Trophoblast cell (in vitro differentiated cells and primary cell): ENCODE measurements around the gene CABP7.

Experiments used
- DNase-seq, 2 donors: peaks; one replicate each; pipeline ENCODE4 v3.0.0-alpha.2; 2016
- H2AFZ ChIP-seq: 2 replicates; pipeline ENCODE4 v1.6.1; 2013; ENCODE audit warnings: low read length, moderate library complexity, mild to moderate bottlenecking; ENCODE audit not compliant: insufficient read depth, poor library complexity
- H2AK5ac ChIP-seq: 2 replicates; pipeline ENCODE4 v1.6.1; 2013; ENCODE audit warnings: mild to moderate bottlenecking, low read length
- H2BK120ac ChIP-seq: 2 replicates; pipeline ENCODE4 v1.6.1; 2013; ENCODE audit warnings: low read length, mild to moderate bottlenecking, moderate library complexity; ENCODE audit not compliant: insufficient read depth, poor library complexity
- H2BK12ac ChIP-seq: 2 replicates; pipeline ENCODE4 v1.6.1; 2013; ENCODE audit warnings: mild to moderate bottlenecking, low read length, moderate library complexity
- H2BK5ac ChIP-seq: 2 replicates; pipeline ENCODE4 v1.6.1; 2013; ENCODE audit warnings: low read length, low read depth, moderate library complexity, mild to moderate bottlenecking; ENCODE audit not compliant: poor library complexity
- H3K14ac ChIP-seq: 2 replicates; pipeline ENCODE4 v1.6.1; 2013; ENCODE audit warnings: mild to moderate bottlenecking, low read length
- H3K18ac ChIP-seq: 2 replicates; pipeline ENCODE4 v1.6.1; 2013; ENCODE audit warnings: mild to moderate bottlenecking, low read length
- H3K23ac ChIP-seq: 2 replicates; pipeline ENCODE4 v1.6.1; 2013; ENCODE audit warnings: low read length
- H3K27ac ChIP-seq: 2 replicates; pipeline ENCODE4 v1.5.1; 2013; ENCODE audit warnings: low read depth, mild to moderate bottlenecking, inconsistent platforms, low read length, moderate library complexity
- H3K27me3 ChIP-seq: 2 replicates; pipeline ENCODE4 v1.6.1; 2013; ENCODE audit warnings: inconsistent platforms, mild to moderate bottlenecking, low read length, moderate library complexity; ENCODE audit not compliant: insufficient read depth
- H3K36me3 ChIP-seq, 2 experiments: 1 replicate in 1 of 2; 2 replicates in 1 of 2; pipeline ENCODE4 v1.6.1; 2013; ENCODE audit warnings: low read length in 2 of 2, mild to moderate bottlenecking in 2 of 2, moderate library complexity in 1 of 2; ENCODE audit not compliant: insufficient read depth in 2 of 2, control insufficient read depth in 1 of 2
- H3K4ac ChIP-seq: 2 replicates; pipeline ENCODE4 v1.6.1; 2013; ENCODE audit warnings: low read depth, mild to moderate bottlenecking, low read length, moderate library complexity
- H3K4me1 ChIP-seq, 2 experiments: 1 replicate in 1 of 2; 2 replicates in 1 of 2; pipeline ENCODE4 v1.6.1; 2013; ENCODE audit warnings: low read length in 2 of 2, mild to moderate bottlenecking in 2 of 2, moderate library complexity in 1 of 2; ENCODE audit not compliant: insufficient read depth in 2 of 2, control insufficient read depth in 1 of 2
- H3K4me2 ChIP-seq: 2 replicates; pipeline ENCODE4 v1.6.1; 2013; ENCODE audit warnings: inconsistent platforms, mild to moderate bottlenecking, low read length, moderate library complexity
- H3K4me3 ChIP-seq: 2 replicates; pipeline ENCODE4 v1.5.1; 2013; ENCODE audit warnings: mild to moderate bottlenecking, low read depth, low read length, inconsistent platforms
- H3K79me1 ChIP-seq: one replicate; pipeline ENCODE4 v1.6.1; 2013; ENCODE audit warnings: low read length
- H3K79me2 ChIP-seq: 2 replicates; pipeline ENCODE4 v1.6.1; 2013; ENCODE audit warnings: low read length, mild to moderate bottlenecking; ENCODE audit not compliant: control insufficient read depth, insufficient read depth, poor library complexity
- H3K9ac ChIP-seq: 2 replicates; pipeline ENCODE4 v1.6.1; 2013; ENCODE audit warnings: mild to moderate bottlenecking, low read length
- H3K9me3 ChIP-seq: 2 replicates; pipeline ENCODE4 v1.6.1; 2013; ENCODE audit warnings: low read depth, mild to moderate bottlenecking, control low read depth, inconsistent platforms, low read length; ENCODE audit not compliant: insufficient read depth
- H4K12ac ChIP-seq: 2 replicates; pipeline ENCODE4 v1.6.1; 2013; ENCODE audit warnings: low read depth, mild to moderate bottlenecking, low read length, moderate library complexity
- H4K8ac ChIP-seq: 2 replicates; pipeline ENCODE4 v1.6.1; 2013; ENCODE audit warnings: low read depth, mild to moderate bottlenecking, low read length, moderate library complexity
- H4K91ac ChIP-seq: one replicate; pipeline ENCODE4 v1.6.1; 2013; ENCODE audit warnings: low read depth, mild to moderate bottlenecking, low read length, moderate library complexity
- WGBS: extraction: QIAGEN DNeasy Blood & Tissue Kit; methylation state at CpG from one replicate; pipeline ENCODE4 v1.1.7; 2013; ENCODE audit warnings: missing lambda C conversion rate; ENCODE audit not compliant: insufficient read length, insufficient coverage; ENCODE audit errors: extremely low coverage; 5-methylcytosine and 5-hydroxymethylcytosine counted together

Gene CABP7

DNA sequence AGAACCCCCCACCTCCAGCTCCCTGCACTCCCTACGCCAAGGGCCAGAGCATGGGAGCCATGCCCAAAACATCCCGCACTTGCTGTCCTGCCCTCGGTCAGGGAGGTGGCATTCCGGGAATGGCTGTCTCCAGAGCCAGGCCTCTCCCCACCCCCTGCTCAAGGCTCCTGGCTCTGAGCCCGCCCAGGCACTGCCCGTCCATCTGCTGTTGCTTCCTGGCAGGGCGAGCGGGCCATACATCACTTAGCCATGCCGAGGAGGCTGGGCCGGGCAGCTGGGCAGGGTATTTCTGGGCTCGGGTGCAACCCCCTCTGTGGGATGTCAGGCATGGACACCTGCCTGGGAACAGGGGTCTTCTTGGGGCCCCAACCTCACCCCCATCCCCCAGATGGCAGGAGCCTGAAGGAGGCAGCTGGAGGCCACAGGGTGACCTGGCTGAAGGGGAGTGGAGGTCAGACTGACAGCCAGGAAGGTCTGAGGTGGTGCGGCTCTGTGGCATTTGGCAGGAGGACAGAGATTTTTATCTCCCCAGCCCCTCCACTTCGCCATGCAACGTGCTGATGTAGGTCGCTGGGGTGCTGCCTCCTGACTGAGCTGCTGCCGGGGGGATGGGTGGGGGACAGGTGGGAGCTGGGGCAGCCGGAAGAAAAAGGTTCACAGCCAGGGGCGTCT, 8.7 kb upstream of the CABP7 start:
- H3K18ac ChIP-seq = no peak overlapping the region
- H3K27me3 ChIP-seq = no peaks in the 10 kb centered on the region
- no peak overlapping the region for H2BK120ac ChIP-seq
- H2BK12ac ChIP-seq = no peak overlapping the region
- no peak overlapping the region for H4K12ac ChIP-seq
- H4K8ac ChIP-seq = no peak overlapping the region
- H3K27ac ChIP-seq = no peak overlapping the region
- H3K79me2 ChIP-seq = no peaks in the 10 kb centered on the region
- no peak overlapping the region for H3K23ac ChIP-seq
- no peak overlapping the region for H3K4me2 ChIP-seq
- H3K4ac ChIP-seq = no peak overlapping the region
- H3K4me1 ChIP-seq = no peaks in the 10 kb centered on the region
- no peaks in the 10 kb centered on the region for H3K79me1 ChIP-seq
- H2BK5ac ChIP-seq = no peak overlapping the region
- WGBS = no CpG with 5 or more reads among the region's 18 CpGs
- H3K14ac ChIP-seq = no peak overlapping the region
- no peak overlapping the region for H3K9ac ChIP-seq
- no peaks in the 10 kb centered on the region for H3K9me3 ChIP-seq
- H3K4me3 ChIP-seq = no peak overlapping the region
- H2AFZ ChIP-seq = no peak overlapping the region
- no peak overlapping the region for H2AK5ac ChIP-seq
- H4K91ac ChIP-seq = no peak overlapping the region
- H3K36me3 ChIP-seq = no peaks in the 10 kb centered on the region
- DNase-seq = no peak

DNA sequence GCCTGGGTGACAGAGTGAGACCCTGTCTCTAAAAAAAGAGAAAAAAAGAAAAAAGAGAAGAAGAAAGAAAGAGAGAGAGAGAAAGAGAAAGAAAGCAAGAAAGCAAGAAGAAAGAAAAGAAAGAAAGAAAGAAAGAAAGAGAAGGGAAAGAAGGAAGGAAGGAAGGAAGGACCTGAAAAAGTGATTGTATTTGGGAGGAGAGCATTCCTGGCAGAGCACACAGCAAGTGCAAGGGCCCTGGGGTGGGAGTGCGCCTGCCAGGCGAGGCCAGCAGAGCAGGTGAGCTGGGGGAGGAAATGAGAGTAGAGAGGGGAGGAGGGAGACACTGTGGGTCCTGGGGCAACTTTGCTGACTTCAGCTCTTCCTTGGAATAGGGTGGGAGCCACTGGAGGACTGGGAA, 7.7 kb upstream of the CABP7 start:
- no peak overlapping the region for H4K91ac ChIP-seq
- DNase-seq = no peak
- H3K79me1 ChIP-seq = no peaks in the 10 kb centered on the region
- H3K23ac ChIP-seq = no peak overlapping the region
- no peak overlapping the region for H2BK120ac ChIP-seq
- no peaks in the 10 kb centered on the region for H3K27me3 ChIP-seq
- H3K27ac ChIP-seq = no peak overlapping the region
- no peak overlapping the region for H3K4me3 ChIP-seq
- H3K4me1 ChIP-seq = no peaks in the 10 kb centered on the region
- no peaks in the 10 kb centered on the region for H3K79me2 ChIP-seq
- no peak overlapping the region for H4K12ac ChIP-seq
- no peaks in the 10 kb centered on the region for H3K9me3 ChIP-seq
- H3K18ac ChIP-seq = no peak overlapping the region
- no peak overlapping the region for H2AK5ac ChIP-seq
- no peaks in the 10 kb centered on the region for H3K36me3 ChIP-seq
- no peak overlapping the region for H3K4ac ChIP-seq
- no peak overlapping the region for H4K8ac ChIP-seq
- no peak overlapping the region for H3K4me2 ChIP-seq
- no peak overlapping the region for H2BK12ac ChIP-seq
- WGBS = no CpG with 5 or more reads among the region's 2 CpGs
- H2AFZ ChIP-seq = no peak overlapping the region
- H2BK5ac ChIP-seq = no peak overlapping the region
- no peak overlapping the region for H3K14ac ChIP-seq
- H3K9ac ChIP-seq = no peak overlapping the region

DNA sequence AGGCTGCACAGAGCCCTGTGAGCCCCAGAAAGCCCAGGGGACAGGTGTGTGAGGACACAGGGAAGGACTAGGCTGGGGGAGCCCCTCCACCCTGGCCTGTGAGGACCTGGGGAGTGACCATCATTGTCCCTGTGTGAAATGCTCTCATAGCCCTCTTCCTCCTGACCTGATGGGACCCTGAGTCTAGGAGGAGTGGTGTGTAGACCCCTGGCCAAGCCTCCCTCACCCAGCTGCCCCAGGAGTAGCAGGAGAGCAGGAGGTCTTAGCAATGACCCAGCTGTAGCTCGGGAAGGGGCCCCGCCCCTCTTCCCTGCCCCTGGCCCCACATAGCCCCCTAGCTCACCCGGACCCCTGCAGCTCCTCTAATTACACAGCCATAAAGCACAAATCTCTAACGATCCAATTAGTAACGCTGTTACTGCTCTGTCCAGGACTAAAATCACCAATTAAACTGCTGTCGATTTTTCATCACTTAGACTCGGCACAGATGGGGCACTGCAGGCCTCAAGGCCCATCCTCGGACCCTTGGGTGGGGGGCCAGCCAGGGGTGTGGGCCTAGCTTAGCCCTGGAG, 6.6 kb upstream of the CABP7 start:
- no peak overlapping the region for H3K14ac ChIP-seq
- no peak overlapping the region for H2AFZ ChIP-seq
- no peak overlapping the region for H2BK5ac ChIP-seq
- no peak overlapping the region for H2AK5ac ChIP-seq
- H3K23ac ChIP-seq = no peak overlapping the region
- H3K4me2 ChIP-seq = no peak overlapping the region
- H3K79me1 ChIP-seq = no peaks in the 10 kb centered on the region
- H3K36me3 ChIP-seq = no peaks in the 10 kb centered on the region
- H2BK12ac ChIP-seq = no peak overlapping the region
- H3K4ac ChIP-seq = no peak overlapping the region
- no peak overlapping the region for H4K8ac ChIP-seq
- H3K9ac ChIP-seq = no peak overlapping the region
- H3K27me3 ChIP-seq = no peaks in the 10 kb centered on the region
- H4K91ac ChIP-seq = no peak overlapping the region
- no peaks in the 10 kb centered on the region for H3K79me2 ChIP-seq
- H3K27ac ChIP-seq = no peak overlapping the region
- H2BK120ac ChIP-seq = no peak overlapping the region
- no peaks in the 10 kb centered on the region for H3K4me1 ChIP-seq
- no CpG with 5 or more reads among the region's 8 CpGs for WGBS
- H3K4me3 ChIP-seq = no peak overlapping the region
- no peaks in the 10 kb centered on the region for H3K9me3 ChIP-seq
- no peak for DNase-seq
- no peak overlapping the region for H4K12ac ChIP-seq
- no peak overlapping the region for H3K18ac ChIP-seq

DNA sequence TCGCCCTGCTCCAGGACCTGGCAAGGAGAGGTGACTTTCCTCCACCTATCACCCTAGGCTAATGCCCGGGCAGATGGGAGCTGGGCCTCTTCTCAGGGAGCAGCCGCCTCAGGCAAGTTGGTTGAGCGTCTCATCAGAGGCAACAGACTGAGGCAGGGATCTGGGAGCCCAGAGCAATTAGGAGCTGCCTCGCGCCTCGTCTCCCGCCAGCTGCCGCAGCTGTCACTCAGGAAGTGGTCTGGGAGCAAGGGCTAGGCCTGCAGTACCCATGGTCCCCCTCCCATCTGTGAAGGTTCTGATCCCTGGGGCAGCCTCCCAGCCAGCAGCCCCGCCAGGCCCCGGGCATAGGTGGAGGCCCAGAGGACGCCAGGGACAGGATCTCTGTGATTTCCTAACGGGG, 4.6 kb upstream of the CABP7 start:
- Histone ChIP-seq H3K4me3 (no peak overlapping the region), H3K23ac (no peak overlapping the region), H2BK120ac (no peak overlapping the region), H4K8ac (no peak overlapping the region), H3K79me1 (no peaks in the 10 kb centered on the region), H3K36me3 (no peaks in the 10 kb centered on the region), H3K14ac (no peak overlapping the region), H2AK5ac (no peak overlapping the region), H2BK12ac (no peak overlapping the region), H3K27me3 (peaks cover 16% of the 10 kb centered on the region), H4K91ac (no peak overlapping the region), H3K18ac (no peak overlapping the region), H3K79me2 (no peaks in the 10 kb centered on the region), H2BK5ac (no peak overlapping the region), H4K12ac (no peak overlapping the region), H3K4ac (no peak overlapping the region), H3K27ac (no peak overlapping the region), H3K9me3 (peaks cover 6% of the 10 kb centered on the region), H2AFZ (no peak overlapping the region), H3K4me2 (no peak overlapping the region), H3K9ac (no peak overlapping the region), H3K4me1 (no peaks in the 10 kb centered on the region)
- no CpG with 5 or more reads among the region's 13 CpGs for WGBS
- DNase-seq = no peak
